Central memory CD4-positive, alpha-beta T cell (primary cell): ENCODE results near the gene RSPRY1.

ENCODE experiments used
- DNase-seq: peaks from one replicate; pipeline ENCODE4 v3.0.0; 2022

Gene RSPRY1

GRCh38 chr16:57225978-57226377 is 39.8 kb downstream of the RSPRY1 start:
- DNase-seq = no peak

DNA sequence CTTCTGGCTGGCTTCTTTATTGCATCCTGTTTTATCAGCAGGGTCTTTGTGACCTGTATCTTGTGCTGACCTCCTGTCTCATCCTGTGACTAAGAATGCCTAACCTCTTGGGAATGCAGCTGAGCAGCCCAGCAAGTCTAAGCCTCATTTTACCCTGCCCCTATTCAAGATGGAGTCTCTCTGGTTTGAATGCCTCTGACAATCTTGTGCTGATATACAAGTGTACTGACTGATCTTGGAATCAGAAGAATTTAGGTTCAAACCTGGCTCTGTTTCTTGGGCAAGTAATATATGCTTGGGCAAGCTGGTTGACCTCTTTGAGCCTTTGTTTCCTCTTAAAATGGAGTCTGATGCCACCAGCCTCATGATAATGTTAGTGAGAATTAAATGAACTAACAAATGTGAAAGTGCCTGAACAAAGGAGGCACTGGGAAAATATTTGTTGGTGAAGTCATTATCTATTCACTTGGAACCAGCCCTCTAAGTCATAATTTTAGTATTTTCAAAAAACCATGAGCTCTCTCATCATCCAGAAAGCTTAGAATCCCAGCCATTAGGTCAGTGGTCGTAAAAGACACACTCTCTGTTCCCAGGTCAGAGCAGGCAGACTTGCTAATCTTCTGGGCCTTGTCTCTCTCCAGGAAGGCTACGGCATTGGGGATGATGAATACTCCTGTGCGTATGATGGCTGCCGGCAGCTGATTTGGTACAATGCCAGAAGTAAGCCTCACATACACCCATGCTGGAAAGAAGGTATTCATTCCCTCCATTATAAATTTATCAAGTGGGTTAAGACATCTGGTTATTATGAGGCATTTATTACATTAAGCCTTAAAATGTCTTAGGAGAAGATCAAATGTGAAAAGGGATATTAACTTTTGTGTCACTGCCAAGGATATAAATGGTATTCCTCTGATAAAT is 40.8 kb downstream of the RSPRY1 start:
- DNase-seq = no peak

GRCh38 chr16:57229079-57229478 is 43.0 kb downstream of the RSPRY1 start:
- no peak for DNase-seq

- DNase-seq = no peak
Measured at GRCh38 chr16:57231821-57232350, 45.8 kb downstream of the RSPRY1 start.

GRCh38 chr16:57233944-57234706 is 48.0 kb downstream of the RSPRY1 start:
- DNase-seq = no peak

DNA sequence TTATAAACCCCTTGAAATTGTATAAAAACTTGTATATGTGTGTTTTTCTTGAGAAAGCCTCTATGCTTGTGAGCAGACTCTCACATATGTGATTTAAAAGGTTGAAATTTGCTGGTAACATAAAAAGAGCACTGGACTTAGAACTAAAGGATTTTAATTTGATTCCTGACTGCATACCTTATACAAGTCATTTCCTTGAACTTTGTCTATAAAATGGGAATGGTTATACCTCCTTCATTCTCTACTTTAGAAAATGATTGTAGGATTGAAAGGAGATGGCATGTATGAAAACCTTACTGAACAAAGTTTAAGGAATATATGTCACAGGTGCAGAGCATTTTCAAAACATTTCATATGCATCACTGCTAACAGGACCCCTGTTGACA is 48.6 kb downstream of the RSPRY1 start:
- DNase-seq = no peak

DNA sequence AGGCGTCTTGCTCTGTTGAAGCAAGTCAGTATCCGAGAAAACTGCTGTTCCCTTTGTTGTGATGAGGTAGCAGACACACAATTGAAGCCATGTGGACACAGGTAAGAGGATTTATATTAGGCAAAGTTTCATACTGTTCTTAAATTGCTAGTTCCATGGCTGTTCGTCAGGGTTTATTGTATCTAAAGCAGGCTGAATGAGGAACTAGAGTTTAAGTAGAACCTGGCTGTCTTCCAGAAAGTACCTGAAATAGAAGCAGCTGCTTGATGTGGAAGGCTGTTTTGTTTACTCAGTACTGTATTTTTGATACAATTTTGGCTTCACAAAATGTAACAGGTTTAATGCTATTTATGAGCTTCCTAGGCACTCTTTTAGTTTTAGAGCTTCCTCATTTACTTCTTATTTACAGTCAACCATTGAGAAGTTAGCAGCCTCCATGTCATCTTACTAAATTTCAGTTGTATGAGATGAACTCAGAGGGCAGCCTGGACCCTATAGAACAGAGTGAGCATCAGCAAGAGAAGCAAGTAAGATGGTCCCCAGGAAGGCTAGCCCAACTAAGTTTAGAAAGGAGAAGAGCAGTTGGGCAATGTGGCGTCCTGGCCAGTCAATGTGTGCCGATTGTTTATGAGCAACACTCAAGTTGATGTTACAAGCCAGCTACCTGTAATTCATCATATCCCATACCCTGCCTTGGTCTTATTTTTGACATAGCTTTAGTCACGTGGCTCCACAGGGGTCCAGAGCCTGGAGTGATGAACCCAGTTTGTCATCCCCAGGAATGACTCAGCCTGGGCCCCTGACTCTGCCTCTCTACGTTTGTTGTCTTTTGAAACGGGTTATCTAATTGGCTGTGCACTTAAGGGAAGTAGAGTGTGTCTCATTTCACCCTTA is 49.2 kb downstream of the RSPRY1 start:
- no peak for DNase-seq

GRCh38 chr16:57236022-57236350 is 49.9 kb downstream of the RSPRY1 start:
- DNase-seq = no peak

GRCh38 chr16:57238682-57239081 is 52.6 kb downstream of the RSPRY1 start:
- no peak for DNase-seq

DNA sequence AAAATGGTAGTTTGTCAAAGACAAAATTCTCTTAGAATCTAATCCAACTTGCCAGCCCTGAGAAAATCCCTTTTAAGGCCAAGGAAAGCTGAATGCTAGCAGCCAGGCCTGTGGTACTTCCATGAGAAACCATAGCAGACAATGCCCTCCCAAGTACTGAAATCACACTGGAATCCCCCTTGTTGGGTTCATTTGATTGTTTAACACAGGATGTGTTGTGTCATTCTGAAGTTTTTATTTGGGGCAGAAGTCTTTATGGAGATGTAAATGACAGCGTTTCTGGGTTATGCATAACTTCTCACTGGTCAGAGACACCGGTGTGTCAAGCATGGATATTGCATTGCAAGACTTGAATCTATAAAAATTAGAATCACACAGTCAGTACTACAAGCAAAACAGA is 53.0 kb downstream of the RSPRY1 start:
- DNase-seq = no peak

- DNase-seq = no peak
Measured at GRCh38 chr16:57240851-57241250, 54.7 kb downstream of the RSPRY1 start.

GRCh38 chr16:57242650-57243049 is 56.5 kb downstream of the RSPRY1 start:
- DNase-seq = no peak

DNA sequence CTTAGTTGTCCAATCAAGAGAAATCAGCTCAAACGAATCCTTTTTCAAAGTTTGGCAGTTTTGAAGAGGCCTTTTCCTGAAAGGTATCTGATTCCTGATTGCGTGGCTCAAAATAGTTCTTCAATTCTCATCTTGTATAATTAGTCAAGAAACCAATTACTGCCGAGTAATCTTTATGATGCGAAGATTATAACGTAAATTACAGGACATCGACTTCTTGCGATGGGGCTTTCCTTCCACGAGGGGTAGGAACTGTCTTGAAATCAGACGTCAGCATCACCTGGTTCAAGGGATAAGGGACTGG is 58.3 kb downstream of the RSPRY1 start:
- DNase-seq = no peak

DNA sequence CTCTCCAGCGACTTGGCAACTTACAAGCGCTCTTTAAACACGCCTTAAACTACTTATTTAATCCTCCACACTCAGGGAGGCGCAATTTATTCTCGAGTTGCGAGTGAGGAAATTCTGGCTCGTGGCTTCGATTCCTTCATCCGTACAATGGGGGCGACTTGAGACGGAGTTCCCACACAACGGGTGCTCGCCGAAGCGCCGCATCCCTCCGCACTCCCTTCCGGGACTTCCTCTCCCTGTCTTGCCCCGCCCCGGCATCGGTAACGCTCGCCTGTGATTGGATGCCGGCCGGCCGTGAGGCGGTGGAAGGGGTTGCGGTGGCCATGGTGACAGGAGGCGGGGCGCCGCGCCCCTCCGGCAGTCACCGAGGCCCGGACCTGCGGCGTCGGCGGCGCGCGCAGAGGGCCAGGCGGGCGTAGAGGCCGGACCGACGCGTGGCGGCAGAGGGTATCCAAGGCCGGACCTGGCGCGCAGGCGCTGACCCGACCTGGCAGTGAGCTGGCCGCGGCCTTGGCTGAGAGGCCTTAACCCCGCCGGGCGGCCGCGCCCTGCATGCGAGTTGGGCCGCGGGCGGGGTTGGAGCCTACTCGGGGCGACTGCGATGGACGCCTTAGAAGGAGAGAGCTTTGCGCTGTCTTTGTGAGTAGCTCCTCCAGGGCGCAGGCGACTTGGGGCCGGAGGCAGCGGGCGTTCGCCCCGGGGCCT is 58.8 kb downstream of the RSPRY1 start, which contains the start of gene ARL2BP:
TSS of gene ARL2BP (plus strand) at position 493 of the 705 bp plus-strand sequence. CDS start at position 602, 109 bp downstream.
- peak; percentile 96 for DNase-seq

DNA sequence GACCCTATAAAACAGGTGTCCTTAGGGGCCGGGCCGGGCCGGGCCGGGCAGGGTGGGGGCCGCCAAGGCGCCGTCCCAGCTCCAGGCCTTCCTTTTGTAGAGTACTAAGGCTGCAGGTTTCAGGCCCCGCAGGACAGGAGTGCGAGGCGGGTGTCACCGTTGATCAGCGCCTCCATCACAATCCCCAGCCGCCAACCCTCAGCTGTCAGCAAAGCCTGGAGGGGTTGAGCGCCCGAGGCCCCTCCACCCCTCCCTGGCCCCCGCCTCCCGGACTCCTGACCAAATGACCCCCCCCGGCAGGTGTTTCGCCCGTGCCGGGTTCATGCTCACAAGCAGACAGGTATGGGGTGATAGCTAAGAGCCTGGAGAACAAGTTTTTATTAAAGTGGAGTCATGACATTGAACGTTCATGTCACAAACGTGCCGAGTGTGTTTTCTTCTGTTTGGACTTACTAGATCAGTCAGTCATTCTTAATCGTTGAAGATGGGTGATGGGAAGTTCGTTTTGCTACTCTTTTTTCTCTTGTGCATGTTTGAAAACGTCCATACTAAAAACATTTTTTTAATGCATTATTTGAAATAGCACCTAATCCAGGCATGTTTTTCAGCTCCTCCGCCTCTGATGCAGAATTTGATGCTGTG is 59.5 kb downstream of the RSPRY1 start:
- DNase-seq = no peak

- no peak for DNase-seq
Measured at GRCh38 chr16:57251352-57251751, 65.2 kb downstream of the RSPRY1 start.

DNA sequence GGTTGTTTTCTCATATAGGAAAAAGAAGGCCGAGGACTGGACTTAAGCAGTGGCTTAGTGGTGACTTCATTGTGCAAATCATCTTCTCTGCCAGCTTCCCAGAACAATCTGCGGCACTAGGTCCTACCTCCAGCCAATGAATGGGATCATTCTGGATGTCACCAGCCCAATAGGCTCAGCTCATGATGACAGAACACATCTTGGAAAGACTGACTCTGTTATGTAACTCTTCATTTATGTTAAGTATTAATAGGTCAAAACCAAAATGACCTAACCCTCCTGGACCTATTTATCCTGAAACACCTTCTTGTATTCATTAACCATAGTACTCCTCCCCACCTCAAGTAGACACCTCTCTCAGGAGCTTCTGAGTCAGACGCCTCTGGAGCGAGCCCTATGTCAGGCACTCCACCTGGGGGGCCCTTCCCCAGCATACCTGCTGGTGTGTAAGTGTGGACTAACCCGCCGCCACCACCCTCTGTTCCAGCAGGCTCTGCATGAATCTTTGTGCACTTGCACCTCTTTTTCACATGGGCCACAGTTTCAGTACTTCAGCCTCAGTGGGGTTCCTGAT is 66.1 kb downstream of the RSPRY1 start:
- DNase-seq = no peak

DNA sequence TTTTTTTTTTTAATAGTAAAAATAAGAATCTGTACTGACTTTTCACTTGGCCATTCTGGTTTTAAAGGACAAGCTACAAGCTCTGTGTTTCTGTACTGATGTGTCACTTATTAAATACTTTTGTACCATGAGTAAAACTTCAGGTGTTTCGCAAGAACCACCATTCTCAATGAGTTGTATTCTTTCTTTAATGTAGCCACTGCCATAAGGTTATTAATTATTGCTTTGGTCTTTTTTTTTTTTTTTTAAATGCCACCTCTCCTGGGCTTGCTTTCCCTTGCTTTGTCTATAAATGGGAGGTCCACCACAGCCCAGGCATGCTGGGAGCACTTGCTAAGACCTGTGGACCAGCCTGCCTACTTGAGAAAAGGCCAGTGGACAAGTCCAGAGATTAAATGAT is 67.3 kb downstream of the RSPRY1 start:
- no peak for DNase-seq

GRCh38 chr16:57255686-57256415 is 69.7 kb downstream of the RSPRY1 start:
- no peak for DNase-seq

GRCh38 chr16:57256601-57257395 is 70.7 kb downstream of the RSPRY1 start:
- DNase-seq = no peak
